RCC 7860 (cell line): ENCODE results near the gene CRYBG2.
"Not testable (repeated sequence)": the region's sequence is repeated elsewhere in the genome, so short reads cannot be mapped to it uniquely, and the experiment has no call there.

Source experiments
- DNase-seq: peaks from one replicate; pipeline ENCODE4 v3.0.0-alpha.2; 2015; ENCODE audit warnings: low spot score
- FAIRE-seq: peaks from 2 replicates; lab custom pipeline; 2012; peaks lifted over from hg19 to GRCh38; lab: Jason Lieb, UNC

CRYBG2 gene

DNA sequence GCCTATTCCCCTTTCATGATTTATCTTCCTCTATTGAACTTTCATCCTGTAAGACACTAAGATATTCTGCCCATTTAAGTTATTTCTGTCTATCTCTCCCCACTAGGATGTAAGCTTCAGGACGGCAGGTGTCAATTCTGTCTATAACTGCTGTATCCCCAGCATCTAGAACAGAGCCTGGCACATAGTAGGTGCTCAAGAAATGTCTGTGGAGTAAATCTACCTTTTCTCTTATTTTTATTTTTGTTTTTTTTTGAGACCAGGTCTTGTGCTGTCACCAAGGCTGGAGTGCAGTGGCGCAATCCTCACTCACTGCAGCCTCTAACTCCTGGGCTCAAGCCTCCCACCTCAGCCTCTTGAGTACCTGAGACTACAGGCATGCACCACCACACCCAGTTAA is 30.5 kb downstream of the CRYBG2 start:
- DNase-seq (no peak), FAIRE-seq (no peak)

DNA sequence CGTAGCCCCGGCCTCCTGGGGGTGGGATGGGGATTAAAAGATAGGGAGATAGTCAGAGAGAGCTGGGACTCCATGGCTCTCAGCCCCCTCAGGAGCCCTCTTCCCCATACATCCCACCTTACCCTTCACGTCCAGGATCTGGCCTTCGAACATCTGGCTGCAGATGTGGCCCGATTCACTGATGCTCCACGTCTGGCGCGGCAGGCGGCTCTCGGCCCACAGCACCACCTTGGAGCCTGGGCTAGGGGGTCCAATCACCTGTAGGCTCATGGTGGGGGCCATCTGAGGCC is 31.9 kb downstream of the CRYBG2 start:
- no peak for FAIRE-seq
- no peak for DNase-seq

DNA sequence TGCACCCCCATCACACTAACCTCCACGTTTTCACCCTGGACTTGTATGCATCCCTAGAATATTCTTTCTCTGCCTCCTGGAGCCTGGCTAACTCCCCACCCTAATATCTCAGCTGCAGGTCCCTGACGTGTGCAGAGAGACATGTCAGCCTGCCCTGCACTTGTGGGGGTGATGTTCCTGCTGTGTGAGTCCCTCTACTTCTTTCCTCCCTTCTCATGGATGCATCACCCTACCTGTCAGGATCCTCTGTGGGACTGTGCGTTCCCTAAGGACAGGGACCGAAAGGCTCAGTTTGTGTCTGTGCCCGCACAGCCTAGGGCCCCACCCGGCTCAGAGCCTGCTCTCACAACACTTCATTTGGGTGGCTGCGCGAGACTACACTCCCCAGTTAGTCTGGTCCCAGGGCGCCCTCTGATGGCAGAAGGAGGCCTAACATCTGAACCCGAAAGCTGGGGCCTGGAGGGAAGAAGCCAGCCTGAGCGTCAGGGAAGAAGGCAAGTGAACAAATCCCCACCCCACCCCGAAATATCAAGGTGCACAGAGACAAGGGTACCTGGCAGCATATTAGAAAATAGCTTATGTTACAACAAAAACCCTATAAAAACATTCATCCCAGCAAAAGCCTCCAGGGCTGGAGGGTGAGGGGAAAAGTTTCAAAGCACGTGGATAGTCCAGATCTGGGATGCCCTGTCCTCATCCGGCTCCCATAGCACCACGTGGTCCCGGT is 32.5 kb downstream of the CRYBG2 start:
- peak; percentile 60 for FAIRE-seq

DNA sequence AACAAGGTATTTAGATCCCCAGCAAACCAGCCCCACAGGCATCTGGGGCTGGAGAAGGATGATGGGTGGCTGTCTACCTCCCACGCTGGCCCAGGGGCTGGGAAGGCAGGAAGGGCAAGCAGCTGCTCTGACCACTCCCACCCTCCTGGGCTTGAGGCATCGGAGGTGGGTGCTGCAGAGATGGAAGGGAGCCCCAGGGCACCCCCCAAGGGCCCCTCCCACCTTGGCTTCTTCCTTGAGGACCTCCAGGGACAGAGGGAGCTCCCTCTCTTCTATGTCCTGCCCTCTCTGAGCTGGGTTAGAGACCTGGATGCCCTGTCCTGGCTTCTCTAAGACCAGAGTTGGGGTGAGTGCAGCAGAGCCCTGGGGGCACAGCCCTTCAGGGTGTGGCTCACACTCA is 33.0 kb downstream of the CRYBG2 start:
- no peak for DNase-seq
- FAIRE-seq: no peak

More for the DNA sequence above, 32.5 kb downstream of the CRYBG2 start:
- DNase-seq: peak; percentile 64

DNA sequence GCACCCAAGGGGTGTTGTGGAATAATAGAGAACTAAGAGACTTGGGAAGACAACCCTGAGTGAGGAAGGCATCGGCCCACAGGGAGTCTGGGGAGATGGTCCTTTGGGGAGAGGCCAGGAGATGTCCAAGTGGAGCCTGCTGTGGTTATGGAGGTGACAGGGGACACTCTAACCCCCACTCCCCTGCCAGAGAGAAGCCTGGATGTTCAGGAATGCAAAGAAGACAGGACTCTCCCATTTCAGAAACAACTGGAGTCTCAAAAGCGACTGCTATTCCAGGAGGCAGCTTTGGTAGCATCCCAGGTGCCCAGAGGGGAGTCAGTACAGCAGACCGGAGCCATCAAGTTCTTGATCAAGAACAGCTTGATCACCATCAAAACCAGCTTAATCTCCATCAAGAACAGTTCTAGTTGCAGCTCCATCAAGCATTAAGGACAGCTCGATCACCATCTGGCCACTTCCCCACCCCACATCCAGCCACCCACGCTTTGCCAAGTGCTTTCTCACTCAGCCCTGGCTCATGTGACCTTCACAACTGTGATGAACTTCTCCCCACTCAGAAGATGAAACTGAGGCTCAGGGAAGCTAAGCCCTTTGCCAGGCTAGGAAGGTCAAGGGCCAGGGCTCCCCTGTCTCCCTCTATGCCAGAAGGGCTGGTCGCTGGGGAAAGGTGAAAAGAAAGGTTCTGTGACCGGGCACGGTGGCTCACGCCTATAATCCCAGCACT is 35.4 kb downstream of the CRYBG2 start:
- DNase-seq (no peak), FAIRE-seq (no peak)

DNA sequence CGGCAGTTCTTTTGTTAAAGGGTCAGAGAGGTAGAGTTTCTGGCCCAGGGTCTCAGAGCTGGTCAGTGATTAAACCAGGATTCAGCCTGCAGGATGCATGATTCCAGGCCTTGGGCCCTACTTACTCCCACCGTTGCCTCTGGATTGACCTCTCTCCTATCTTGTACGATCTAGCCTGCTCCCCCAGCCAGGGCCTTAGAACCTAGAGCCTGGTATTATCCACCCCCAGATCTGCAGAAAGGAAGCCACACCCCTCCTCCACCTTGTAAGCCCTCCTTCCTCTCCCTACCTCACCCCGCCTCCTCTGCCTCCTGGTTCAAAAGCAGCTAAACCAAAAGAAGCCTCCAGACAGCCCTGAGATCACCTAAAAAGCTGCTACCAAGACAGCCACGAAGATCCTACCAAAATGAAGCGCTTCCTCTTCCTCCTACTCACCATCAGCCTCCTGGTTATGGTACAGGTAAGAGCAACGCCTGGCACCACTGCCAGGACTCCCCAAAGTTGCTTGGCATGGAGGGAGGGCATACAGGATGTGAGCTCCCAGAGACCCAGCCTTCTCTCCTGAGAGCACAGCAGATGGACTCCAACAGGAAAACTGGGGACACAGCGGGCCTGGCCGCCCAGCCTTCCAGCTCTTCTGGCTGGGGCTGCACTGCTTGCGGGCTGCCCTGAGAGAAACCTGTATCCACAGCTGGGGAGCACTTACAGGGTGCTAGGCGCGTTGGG is 36.2 kb downstream of the CRYBG2 start, which contains the start of gene CD52:
Gene CD52 (plus strand): TSS at position 347 of the 726 bp plus-strand sequence. CDS start 60 bp downstream, at position 407.
- no peak for FAIRE-seq
- DNase-seq: no peak

DNA sequence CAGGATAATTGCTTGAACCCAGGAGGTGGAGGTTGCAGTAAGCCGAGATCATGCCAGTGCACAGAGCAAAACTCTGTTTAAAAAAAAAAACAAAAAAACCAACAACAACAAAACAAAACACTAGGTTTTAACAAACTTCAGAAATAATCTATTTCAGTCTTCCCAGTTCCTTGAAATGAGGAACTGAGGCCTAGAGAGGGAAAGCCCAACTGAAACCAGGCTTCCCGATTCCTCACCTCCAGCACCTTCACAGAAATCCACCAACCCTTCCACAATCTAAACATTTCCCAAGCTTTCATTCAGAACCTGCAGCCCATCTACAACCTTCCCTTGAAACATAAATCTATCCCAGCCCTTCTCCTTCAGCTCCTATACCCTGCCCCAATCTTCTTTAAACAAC is 36.8 kb downstream of the CRYBG2 start:
- DNase-seq (no peak), FAIRE-seq (no peak)

DNA sequence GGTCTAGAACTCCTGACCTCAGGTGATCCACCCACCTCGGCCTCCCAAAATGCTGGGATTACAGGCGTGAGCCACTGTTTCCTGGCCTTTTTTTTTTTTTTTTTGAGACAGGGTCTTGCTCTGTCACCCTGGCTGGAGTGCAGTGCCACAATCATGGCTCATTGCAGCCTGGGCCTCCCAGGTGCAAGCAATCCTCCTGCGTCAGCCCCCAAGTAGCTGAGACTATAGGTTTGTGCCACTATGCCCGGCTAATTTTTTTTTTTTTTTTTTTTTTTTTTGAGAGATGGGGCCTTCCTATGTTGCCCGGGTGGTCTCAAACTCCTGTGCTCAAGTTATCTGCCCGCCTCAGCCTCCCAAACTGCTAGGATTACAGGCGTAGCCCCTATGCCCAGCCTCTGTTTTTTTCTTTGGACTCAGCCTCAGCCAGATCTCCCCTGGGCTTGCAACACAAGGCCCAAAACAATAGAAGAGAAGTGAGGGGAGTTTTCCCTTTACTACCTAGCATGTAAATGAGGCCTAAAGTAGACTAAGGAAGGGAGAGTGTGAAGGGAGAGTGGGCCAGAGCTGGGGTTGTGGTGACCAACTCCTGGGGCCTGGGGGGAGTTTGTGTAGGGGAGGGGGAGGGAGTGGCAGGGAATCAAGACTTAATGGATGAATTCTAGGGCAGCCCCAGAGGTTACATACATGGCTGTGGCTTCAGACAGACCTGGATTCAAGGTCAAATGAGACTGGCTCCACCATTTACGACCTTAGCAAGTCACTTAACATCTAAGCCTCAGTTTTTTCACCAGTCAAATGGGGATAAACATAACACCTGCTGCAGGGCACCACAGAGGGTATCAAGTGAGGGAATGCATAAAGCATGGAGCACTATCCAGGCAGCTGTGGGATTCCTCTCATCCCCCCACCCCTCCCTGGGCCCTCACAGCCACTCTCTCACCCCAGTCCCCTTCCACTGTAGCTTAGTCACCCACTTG is 37.8 kb downstream of the CRYBG2 start:
- FAIRE-seq (no peak), DNase-seq (no peak)

DNA sequence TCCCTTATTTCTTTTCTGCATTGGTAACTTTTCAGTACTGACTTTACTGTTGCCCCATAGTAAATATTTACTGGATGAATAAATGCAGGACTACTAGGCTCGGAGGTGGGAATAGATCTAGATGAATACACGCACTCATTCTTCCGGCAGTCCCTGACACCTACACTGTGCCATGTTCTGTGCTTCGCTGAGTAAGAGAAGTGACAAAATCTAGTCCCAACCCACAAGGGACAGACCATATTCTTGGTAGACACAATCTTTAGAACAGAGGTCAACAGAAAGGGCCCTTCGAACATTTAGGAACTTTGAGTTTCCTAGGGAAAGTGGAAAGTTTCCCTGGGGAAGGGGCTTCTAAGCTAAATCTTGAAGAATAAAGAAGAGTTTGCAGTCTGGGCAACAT is 39.4 kb downstream of the CRYBG2 start:
- DNase-seq (no peak), FAIRE-seq (no peak)

DNA sequence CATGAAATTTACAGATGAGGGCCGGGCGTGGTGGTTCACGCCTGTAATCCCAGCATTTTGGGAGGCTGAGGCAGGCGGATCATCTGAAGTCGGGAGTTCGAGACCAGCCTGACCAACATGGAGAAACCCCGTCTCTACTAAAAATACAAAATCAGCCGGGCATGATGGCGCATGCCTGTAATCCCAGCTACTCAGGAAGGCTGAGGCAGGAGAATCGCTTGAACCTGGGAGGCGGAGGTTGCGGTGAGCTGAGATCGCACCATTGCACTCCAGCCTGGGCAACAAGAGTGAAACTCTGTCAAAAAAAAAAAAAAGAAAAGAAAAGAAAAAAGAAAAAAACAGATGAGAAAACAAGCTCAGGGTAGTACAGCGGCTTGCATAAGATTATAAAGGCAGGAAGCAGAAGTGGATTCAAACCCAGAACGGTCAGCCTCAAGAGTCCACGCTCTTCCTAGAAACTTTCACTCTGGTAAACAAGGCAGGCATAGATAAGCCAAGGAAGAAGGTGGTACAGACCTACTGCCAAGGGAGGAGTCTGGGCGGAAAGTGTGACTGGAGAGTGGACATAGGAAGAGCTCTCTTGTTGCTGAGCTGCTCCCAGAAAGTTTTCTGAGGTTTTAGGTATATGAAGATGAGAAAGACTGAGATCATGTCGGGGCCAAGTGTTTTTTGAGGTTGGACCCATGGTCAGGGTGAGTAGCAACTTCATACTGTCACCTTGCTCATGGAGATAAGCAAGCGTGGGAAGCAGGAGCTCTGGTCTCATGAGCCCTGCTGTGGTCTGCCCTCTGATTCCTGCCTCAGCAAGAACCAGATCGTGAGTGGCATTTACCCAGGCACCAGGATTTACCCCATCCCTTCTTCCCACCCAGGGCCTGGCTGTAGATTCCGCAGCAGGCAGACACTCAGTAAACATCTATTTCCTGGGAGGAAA is 45.7 kb downstream of the CRYBG2 start:
- FAIRE-seq, DNase-seq: not testable (repeated sequence)

DNA sequence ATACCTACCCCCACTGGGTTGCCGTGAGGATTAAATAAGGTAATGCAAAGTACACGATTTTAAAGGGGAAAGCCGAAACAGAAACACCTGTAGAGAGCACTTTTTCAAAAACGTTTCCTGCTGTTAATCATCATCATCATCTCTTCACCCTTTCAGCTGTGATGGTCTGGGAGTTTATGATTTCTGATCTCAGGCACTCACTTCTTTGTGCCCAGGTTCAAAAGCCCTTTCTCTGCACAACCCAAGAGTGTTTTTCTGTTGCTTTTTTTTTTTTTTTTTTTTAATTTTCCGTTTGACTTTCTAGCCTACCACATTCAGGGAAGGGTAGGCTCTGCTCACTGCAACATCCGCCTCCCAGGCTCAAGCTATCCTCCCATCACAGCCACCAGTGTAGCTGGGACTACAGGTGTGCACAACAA is 46.6 kb downstream of the CRYBG2 start:
- DNase-seq (no peak), FAIRE-seq (no peak)

DNA sequence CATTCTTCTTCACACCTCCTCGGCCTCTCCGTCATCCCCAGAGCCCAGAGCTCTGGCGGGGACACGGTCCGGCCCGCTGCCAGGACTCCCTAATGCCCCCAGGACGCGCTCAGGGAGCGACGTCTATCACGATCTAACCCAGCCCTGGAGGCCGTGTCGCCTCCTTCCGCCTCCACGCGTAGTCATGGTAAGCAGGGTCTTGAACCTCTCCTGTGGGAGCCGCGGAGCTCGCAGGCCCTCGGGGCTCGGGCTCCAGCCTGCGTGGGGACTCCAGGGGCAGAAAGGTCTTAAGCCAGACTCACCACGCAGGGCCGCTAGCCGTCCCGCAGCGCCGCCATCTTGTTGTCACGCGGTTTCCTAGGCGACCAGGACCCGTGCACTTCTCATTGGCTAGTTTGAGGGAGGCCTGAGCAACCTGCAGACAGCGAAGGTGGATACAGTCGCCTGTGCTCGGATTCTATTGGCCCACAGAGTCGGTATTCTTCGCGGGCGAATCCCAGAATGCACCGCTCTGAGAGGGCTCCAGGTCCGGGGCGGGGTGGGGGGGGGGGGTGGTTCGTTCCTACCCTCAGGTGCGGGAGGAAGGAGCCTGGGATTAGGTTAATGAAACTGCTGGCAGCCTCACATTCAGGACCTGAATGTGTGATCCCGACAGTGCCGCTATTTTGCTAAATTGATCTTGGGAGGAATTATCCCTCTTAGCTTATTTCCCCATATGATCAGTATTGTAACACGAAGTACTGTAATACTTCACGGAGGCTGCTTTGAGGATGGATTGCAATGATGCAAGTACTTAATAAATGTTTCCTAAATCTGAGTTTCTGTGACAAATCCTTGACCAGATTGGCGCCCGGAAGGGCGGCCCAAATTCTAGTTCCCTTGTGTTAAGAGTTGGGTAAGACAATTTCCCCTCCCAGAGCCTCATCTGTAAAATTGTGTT is 47.4 kb downstream of the CRYBG2 start, which contains the start of gene UBXN11:
Gene UBXN11 (minus strand): TSS at position 347 of the 940 bp plus-strand sequence. CDS start 3,753 bp downstream, outside the sequence.
- DNase-seq (peak; percentile 95), FAIRE-seq (peak; percentile 56)

DNA sequence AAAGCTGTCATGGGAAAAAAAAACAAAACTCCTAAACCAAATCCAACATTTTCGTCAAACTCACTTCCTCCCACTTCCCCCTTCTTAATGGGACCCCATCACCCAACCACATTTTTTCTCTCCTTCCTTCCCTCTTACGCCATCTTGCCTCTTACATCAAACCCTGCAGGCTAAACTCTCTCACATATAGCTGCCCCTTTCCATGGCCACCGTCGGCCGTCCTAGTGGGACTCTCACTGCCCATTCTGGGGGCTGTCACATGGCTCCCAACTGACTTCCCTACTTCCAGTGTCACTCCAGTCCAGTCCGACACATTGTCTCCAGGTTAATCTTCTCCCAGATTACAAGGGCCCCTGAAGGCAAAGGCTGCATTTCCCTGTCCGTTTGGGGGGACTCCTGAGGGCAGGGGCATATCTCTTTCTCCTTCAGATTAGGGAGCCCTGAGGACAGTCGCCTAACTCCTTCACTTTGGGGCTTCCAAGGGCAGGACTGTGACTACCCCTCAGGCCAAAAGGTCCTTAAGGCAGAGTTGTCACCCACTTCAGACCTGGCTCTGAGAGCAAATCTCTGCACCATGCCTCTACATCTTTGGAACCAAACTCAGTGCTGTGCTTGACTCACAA is 48.2 kb downstream of the CRYBG2 start:
- DNase-seq (no peak), FAIRE-seq (no peak)

DNA sequence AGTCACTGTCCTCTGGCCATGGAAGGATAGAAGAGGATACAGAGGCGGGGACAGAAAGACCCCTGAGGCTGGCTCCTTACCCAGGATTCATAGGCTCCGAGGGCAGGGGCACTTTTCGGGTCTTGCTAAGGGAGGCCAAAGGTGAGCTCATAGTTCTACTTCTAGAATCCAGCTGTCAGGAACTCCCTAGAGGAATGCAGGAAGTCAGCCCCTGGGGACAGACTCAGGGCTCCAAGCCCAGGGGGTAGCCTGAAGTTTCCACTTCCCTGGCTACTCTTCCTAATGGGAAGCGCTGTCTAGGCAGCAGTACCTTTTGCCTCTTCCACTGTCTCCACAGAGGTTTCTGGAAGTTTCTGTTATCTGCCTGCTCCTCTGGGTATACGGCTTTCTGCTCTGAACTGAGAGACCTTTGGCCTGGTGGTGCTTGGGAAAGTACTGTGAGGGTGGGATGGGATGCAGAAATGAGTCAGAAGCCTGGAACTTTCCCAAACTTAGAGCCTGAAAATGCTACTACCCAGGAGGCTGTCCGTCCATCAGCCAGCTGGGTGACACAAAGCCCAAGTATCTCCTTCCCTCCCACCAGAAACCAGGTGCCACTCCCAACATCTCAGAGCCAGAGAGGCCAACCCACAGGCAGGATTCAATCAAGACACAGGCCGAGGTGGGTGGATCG is 51.1 kb downstream of the CRYBG2 start:
- peak; percentile 87 for DNase-seq

DNA sequence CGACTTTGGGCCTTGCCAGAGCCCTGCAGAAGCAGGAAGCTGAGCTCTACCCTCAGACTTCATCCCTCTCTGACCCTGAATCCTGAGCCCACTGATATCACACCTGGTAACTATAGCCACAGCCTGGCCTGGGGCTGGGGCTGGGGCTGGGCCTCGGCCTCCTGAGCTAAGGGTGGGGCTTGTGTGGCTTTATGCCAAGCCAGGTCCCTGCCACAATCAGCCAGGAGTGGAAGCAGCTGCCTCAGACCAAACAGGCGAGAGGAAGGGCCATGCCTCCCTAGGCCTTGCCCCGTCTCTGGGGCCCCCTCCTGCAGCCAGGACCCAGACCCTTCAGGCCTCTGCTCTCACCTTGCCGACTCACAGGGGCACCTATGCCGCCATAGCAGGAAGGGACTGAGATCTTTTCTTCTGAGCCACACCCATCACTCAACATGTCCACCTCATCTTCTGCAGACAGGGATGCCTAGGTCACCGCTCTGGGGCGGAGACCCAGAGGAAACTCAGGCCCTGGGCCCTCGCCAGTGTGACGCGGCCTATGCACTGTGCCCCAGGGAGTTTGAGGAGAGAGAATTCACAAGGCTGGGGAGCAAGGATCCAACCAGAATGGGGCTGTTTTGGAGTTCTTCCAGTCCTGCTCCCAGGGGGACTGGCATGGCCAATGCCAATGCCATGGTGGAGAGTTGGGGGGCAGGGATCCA is 53.2 kb downstream of the CRYBG2 start:
- no peak for DNase-seq
- no peak for FAIRE-seq

More for the DNA sequence above, 51.1 kb downstream of the CRYBG2 start:
- FAIRE-seq: peak; percentile 84

DNA sequence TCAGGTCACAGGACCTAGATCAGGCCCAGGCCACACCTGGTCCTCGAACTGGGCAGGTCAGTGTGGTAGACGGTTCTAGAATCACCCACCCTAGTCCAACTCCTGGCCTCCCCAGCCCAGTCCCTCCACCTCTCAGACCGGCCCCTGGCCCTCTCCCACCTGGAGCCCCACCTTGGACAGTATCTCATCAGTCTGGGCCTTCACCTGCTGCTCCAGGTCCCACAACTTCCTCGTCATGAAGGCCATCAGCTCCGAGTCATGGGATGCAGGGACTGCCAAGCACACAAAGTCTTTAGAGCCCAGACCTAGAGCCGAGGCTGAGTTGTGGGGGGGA is 56.2 kb downstream of the CRYBG2 start:
- no peak for FAIRE-seq
- no peak for DNase-seq
